Muscle of leg (tissue), 11 donors: ENCODE data around the gene ARHGAP33. TPM values are rescaled to one million over a fixed set of nuclear protein-coding genes. Genes with fewer than 3 reads are reported as not detected.

Source experiments
- DNase-seq: peaks from one replicate; pipeline ENCODE4 v3.0.0; 2013
- H3K27ac ChIP-seq: one replicate; pipeline ENCODE4 v1.5.1; 2013; ENCODE audit warnings: mild to moderate bottlenecking, low read length, control low read depth
- H3K27me3 ChIP-seq: one replicate; pipeline ENCODE4 v1.6.1; 2013; ENCODE audit warnings: low read length; ENCODE audit not compliant: control insufficient read depth, insufficient read depth
- H3K36me3 ChIP-seq: one replicate; pipeline ENCODE4 v1.6.1; 2013; ENCODE audit warnings: low read length; ENCODE audit not compliant: control insufficient read depth, insufficient read depth
- H3K4me1 ChIP-seq: one replicate; pipeline ENCODE4 v1.6.1; 2013; ENCODE audit warnings: low read length; ENCODE audit not compliant: control insufficient read depth, insufficient read depth
- H3K4me3 ChIP-seq: one replicate; pipeline ENCODE4 v1.5.1; 2013; ENCODE audit warnings: low read length, control low read depth
- H3K9me3 ChIP-seq: replicated peaks from 2 replicates; pipeline ENCODE4 v1.6.1; 2013; ENCODE audit warnings: low read depth, low read length; ENCODE audit not compliant: control insufficient read depth
- WGBS: methylation state at CpG from one replicate; pipeline ENCODE4 v1.1.5; 2013; ENCODE audit warnings: missing lambda C conversion rate; ENCODE audit not compliant: insufficient coverage; 5-methylcytosine and 5-hydroxymethylcytosine counted together
- polyA plus RNA-seq, 8 donors: library from polyadenylated mRNA; unstranded; fragments of 120-200 nt; gene quantifications; one replicate each; pipeline versions ENCODE4 v1.2.1 to v1.2.3, GENCODE V29; 2013; ENCODE audit warnings: inconsistent platforms in 1 of 8, low replicate concordance in 1 of 8; ENCODE audit not compliant: insufficient read length in 8 of 8, insufficient read depth in 1 of 8
- total RNA-seq: library from RNA; stranded (reverse); fragments of 120-200 nt; gene quantifications from one replicate; pipeline ENCODE4 v1.2.4, GENCODE V29; 2013

ARHGAP33 gene
- total and polyA plus RNA-seq, 9 donors: 3.6 to 28.5 (median 18.6) TPM

- 2% methylated on average over 41 of the region's 52 CpGs for WGBS
- H3K27me3 ChIP-seq: no peaks in the 10 kb centered on the region
- H3K9me3 ChIP-seq: no peaks in the 10 kb centered on the region
- H3K27ac ChIP-seq: peak within 1 kb of the TSS; percentile 99
- H3K4me1 ChIP-seq: peaks cover 49% of the 10 kb centered on the region
- DNase-seq: peak; percentile 73
- H3K4me3 ChIP-seq: peak within 1 kb of the TSS; percentile 99
- peaks cover 50% of the 10 kb centered on the region for H3K36me3 ChIP-seq
Measured at GRCh38 chr19:35756377-35757230, 18.8 kb upstream of the ARHGAP33 start, which contains the start of gene HSPB6. Gene HSPB6, minus strand, starts transcription at chr19:35757029. Its CDS starts 21 bp downstream, at chr19:35757008.

DNA sequence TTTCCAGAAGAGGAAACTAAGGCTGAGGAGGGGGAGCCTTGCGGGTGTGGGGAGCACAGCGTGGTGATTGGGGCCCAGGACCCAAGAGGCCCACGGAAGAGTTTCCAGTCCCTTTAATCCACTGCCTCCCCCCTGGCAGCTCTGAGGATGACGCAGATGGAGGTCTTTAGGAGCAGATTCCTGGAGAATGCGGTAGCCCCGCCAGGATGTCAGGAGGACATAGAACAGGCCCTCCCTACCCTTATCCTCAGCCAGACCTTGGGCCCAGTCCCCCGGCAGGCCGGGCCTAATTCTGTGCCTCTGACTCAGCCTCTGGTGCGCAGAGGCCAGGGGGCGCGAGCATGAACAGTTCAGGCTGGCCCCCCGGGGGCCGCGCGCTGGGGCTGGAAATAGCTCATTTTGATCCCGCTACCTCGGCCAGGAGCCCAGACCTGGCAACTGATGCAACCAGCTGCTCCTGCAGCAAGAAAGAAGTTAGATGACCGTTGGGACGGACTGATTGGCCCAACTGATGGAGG is 18.1 kb upstream of the ARHGAP33 start:
- H3K9me3 ChIP-seq: no peaks in the 10 kb centered on the region
- WGBS: 2% methylated on average over 15 of the region's 19 CpGs
- peaks cover 50% of the 10 kb centered on the region for H3K36me3 ChIP-seq
- peaks cover 49% of the 10 kb centered on the region for H3K4me1 ChIP-seq
- DNase-seq: peak; percentile 99
- H3K27me3 ChIP-seq: no peaks in the 10 kb centered on the region
- peak overlapping the region; percentile 99 for H3K27ac ChIP-seq
- peak overlapping the region; percentile 99 for H3K4me3 ChIP-seq

GRCh38 chr19:35757749-35758608 is 17.4 kb upstream of the ARHGAP33 start, which contains the start of gene PROSER3:
Gene PROSER3, plus strand, starts transcription at chr19:35758176. Its CDS starts 40 bp downstream, at chr19:35758216.
- peaks cover 47% of the 10 kb centered on the region for H3K36me3 ChIP-seq
- no peaks in the 10 kb centered on the region for H3K9me3 ChIP-seq
- H3K4me3 ChIP-seq: peak within 1 kb of the TSS; percentile 99
- WGBS: under 1% methylated on average over 44 of the region's 53 CpGs
- peaks cover 49% of the 10 kb centered on the region for H3K4me1 ChIP-seq
- H3K27ac ChIP-seq: peak within 1 kb of the TSS; percentile 99
- DNase-seq: peak; percentile 100
- H3K27me3 ChIP-seq: no peaks in the 10 kb centered on the region

DNA sequence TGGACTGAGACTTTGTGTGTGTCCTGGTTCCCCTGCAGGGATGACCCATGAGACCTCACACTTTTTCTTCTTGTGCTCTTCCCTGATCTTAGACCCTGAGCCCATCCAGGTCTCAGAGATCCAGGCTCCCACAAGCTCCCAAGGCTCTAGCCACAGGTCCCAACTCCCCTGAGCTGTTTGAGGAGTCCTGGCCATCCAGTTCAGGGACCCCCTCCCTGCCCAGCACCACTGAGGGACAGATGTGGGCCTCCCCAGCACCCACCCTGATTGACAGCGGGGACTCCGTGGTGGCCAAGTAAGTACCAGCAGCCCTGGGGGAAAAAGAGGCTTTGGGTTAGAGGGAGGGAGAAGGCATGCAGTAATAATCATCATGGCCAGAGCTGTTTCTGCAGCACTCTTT is 15.7 kb upstream of the ARHGAP33 start:
- DNase-seq: no peak
- WGBS: no CpG with 5 or more reads among the region's 2 CpGs

DNA sequence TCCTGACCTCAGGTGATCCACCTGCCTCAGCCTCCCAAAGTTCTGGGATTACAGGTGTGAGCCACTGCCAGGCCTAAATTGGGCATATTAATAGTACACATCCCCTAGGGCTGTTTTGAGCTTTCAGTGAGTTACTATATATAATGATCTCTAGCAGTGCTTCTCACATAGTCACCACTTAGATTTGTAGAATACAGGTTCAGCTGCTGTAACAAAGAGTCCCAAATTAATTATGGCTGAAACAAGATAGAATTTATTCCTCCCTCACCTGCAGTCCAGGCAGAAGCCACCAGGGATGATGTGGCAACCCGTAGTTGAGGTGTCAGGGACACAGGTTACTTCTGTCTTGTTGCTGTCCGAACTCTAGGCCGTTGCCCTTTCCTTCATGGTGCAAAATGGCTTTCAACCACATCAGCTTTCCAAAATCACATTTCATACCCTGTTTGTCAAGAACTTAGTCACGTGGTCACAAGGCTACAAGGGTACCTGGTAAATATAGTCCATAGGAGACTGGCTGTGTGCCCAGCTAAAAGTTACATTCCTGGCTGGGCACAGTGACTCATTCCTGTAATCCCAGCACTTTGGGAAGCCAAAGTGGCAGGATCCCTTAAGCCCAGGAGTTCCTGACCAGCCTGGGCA is 14.5 kb upstream of the ARHGAP33 start:
- WGBS: 94% methylated on average over 3 of the region's 4 CpGs
- H3K36me3 ChIP-seq: peaks cover 44% of the 10 kb centered on the region

More for the DNA sequence above, 15.7 kb upstream of the ARHGAP33 start:
- H3K9me3 ChIP-seq: no peaks in the 10 kb centered on the region
- H3K4me1 ChIP-seq: peaks cover 40% of the 10 kb centered on the region
- H3K27ac ChIP-seq: no peak overlapping the region
- H3K27me3 ChIP-seq: no peaks in the 10 kb centered on the region
- H3K4me3 ChIP-seq: no peak overlapping the region
- peaks cover 38% of the 10 kb centered on the region for H3K36me3 ChIP-seq

GRCh38 chr19:35764432-35765315 is 10.7 kb upstream of the ARHGAP33 start:
- 85% methylated on average over 12 of the region's 17 CpGs for WGBS
- no peaks in the 10 kb centered on the region for H3K27me3 ChIP-seq
- H3K36me3 ChIP-seq: peaks cover 58% of the 10 kb centered on the region
- peaks cover 15% of the 10 kb centered on the region for H3K4me1 ChIP-seq
- no peak overlapping the region for H3K27ac ChIP-seq
- no peak overlapping the region for H3K4me3 ChIP-seq
- DNase-seq: no peak
- H3K9me3 ChIP-seq: no peaks in the 10 kb centered on the region

More for the DNA sequence above, 14.5 kb upstream of the ARHGAP33 start:
- no peak for DNase-seq
- H3K4me1 ChIP-seq: peaks cover 29% of the 10 kb centered on the region
- no peaks in the 10 kb centered on the region for H3K27me3 ChIP-seq
- no peak overlapping the region for H3K4me3 ChIP-seq
- no peak overlapping the region for H3K27ac ChIP-seq
- H3K9me3 ChIP-seq: no peaks in the 10 kb centered on the region

- H3K4me1 ChIP-seq: peaks cover 12% of the 10 kb centered on the region
- H3K9me3 ChIP-seq: no peaks in the 10 kb centered on the region
- 90% methylated on average over 2 of the region's 11 CpGs for WGBS
- H3K27me3 ChIP-seq: no peaks in the 10 kb centered on the region
- H3K27ac ChIP-seq: no peak overlapping the region
- no peak overlapping the region for H3K4me3 ChIP-seq
- no peak for DNase-seq
- H3K36me3 ChIP-seq: peaks cover 43% of the 10 kb centered on the region
Measured at GRCh38 chr19:35766571-35767104, 8.7 kb upstream of the ARHGAP33 start.

- Histone ChIP-seq H3K9me3 (no peaks in the 10 kb centered on the region), H3K27me3 (no peaks in the 10 kb centered on the region), H3K27ac (no peak overlapping the region), H3K4me1 (peaks cover 12% of the 10 kb centered on the region), H3K36me3 (peaks cover 35% of the 10 kb centered on the region), H3K4me3 (no peak overlapping the region)
- DNase-seq: peak; percentile 35
- WGBS: 41% methylated on average over 34 of the region's 34 CpGs
Measured at GRCh38 chr19:35767288-35768081, 7.9 kb upstream of the ARHGAP33 start.
